Fibroblast of lung (primary cell): Measurements from ENCODE around the gene POPDC2.

Experiments
- EZH2 ChIP-seq: IDR thresholded peaks from 2 replicates; pipeline ENCODE4 v1.5.1; 2012; ENCODE audit warnings: low read length, control low read depth, mild to moderate bottlenecking; ENCODE audit errors: missing control alignments
- TF ChIP-seq, protein P1 (sequence below), 2 donors: IDR thresholded peaks in 1 of 2; conservative IDR thresholded peaks in 1 of 2; 1 replicate in 1 of 2; 2 replicates in 1 of 2; pipeline ENCODE4 v1.5.1; 2011 to 2012; ENCODE audit warnings: low read length in 2 of 2, control low read depth in 1 of 2, inconsistent platforms in 1 of 2, low read depth in 1 of 2, mild to moderate bottlenecking in 1 of 2

DNA sequence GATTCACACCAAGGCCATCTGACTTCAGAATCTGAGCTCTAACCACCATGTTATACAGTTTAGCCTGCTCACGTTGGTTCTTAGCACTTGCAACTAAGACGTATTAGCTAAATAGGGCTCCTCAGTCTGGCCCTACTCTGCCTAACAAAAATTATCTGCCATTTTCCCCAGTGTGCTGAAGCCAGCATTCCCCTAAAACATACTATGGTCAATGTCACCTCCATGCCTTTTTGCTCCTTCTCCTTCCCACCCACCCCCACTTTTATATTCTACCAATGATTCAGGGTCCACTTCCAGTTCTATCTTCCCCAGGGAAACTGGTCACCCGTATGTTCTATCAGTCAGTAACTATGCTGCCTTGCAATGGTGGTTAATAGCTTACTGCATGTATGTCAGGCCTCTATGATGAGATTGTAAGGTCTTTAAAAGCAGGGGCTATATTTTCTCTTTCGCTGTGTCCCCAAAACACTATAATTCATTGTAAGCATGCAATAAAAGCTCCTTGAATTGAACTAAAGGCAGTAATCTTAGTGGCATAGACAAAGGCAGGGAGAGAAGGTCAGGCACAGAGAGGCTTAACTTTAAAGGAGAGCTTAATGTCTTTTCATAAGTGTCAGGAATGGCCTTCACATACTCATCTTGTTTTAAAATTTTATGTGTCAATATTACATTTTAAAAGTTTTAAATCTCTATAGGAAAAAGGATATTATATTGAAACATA is 23.3 kb downstream of the POPDC2 start:
- TF ChIP-seq, protein P1, sequence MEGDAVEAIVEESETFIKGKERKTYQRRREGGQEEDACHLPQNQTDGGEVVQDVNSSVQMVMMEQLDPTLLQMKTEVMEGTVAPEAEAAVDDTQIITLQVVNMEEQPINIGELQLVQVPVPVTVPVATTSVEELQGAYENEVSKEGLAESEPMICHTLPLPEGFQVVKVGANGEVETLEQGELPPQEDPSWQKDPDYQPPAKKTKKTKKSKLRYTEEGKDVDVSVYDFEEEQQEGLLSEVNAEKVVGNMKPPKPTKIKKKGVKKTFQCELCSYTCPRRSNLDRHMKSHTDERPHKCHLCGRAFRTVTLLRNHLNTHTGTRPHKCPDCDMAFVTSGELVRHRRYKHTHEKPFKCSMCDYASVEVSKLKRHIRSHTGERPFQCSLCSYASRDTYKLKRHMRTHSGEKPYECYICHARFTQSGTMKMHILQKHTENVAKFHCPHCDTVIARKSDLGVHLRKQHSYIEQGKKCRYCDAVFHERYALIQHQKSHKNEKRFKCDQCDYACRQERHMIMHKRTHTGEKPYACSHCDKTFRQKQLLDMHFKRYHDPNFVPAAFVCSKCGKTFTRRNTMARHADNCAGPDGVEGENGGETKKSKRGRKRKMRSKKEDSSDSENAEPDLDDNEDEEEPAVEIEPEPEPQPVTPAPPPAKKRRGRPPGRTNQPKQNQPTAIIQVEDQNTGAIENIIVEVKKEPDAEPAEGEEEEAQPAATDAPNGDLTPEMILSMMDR (conservative IDR thresholded peaks at IDR 0.05 in 1 of 2, IDR thresholded peaks at IDR 0.05 in 1 of 2; ENCODE audit: low read depth in 1 of 2, low read length in 2 of 2), result no peak
- TF ChIP-seq EZH2, result no peak
